Activated CD8-positive, alpha-beta T cell treated with anti-CD3 and anti-CD28 coated beads for 36 hours (primary cell): ENCODE measurements around the gene PDE6C. TPM values are rescaled to one million over a fixed set of nuclear protein-coding genes. Genes with fewer than 3 reads are reported as not detected.

Experiments
- ATAC-seq: fragments of 200-7000 bp; cut with Tn5 transposase; one replicate; pipeline ENCODE4 v1.10.0; 2021; ENCODE audit warnings: mild to moderate bottlenecking, moderate library complexity
- CTCF ChIA-PET: fragments of 350-600 bp; sonication (Branson Sonifier 250); formaldehyde crosslinking; loops from one replicate; lab custom pipeline; 2021; ENCODE audit warnings: antibody characterized with exemption; lab: Charles Lee
- POLR2A ChIA-PET: fragments of 350-600 bp; sonication (Branson Sonifier 250); formaldehyde crosslinking; loops from one replicate; lab custom pipeline; 2021; ENCODE audit warnings: antibody characterized with exemption; lab: Charles Lee
- DNase-seq: peaks from one replicate; pipeline ENCODE4 v3.0.0-alpha.2; 2020
- H3K27ac Mint-ChIP-seq: one replicate; pipeline ENCODE4 v1.8.0; 2021; ENCODE audit warnings: mild to moderate bottlenecking, mixed read lengths
- H3K27me3 Mint-ChIP-seq: one replicate; pipeline ENCODE4 v1.8.0; 2021; ENCODE audit warnings: mixed read lengths
- H3K36me3 Mint-ChIP-seq: one replicate; pipeline ENCODE4 v1.8.0; 2021; ENCODE audit warnings: low read depth, mixed read lengths
- H3K4me1 Mint-ChIP-seq: one replicate; pipeline ENCODE4 v1.8.0; 2021; ENCODE audit warnings: low read depth, mixed read lengths
- H3K4me3 Mint-ChIP-seq: one replicate; pipeline ENCODE4 v1.8.0; 2021; ENCODE audit warnings: mild to moderate bottlenecking, moderate library complexity, mixed read lengths
- H3K9me3 Mint-ChIP-seq: one replicate; pipeline ENCODE4 v1.8.0; 2021; ENCODE audit warnings: mixed read lengths
- intact Hi-C: fragments of 100-400 bp; cut with micrococcal nuclease; formaldehyde crosslinking; loops from one replicate; pipeline ENCODE4 v1.10.0; 2022
- total RNA-seq, 2 experiments: library from RNA; stranded (reverse); gene quantifications; one replicate each; pipeline ENCODE4 v1.2.3, GENCODE V29; 2021
- TF ChIP-seq, protein P1 (sequence below): fragments of 200-600 bp; IDR thresholded peaks from one replicate; pipeline ENCODE4 v1.8.0; 2022; ENCODE audit warnings: antibody characterized with exemption, mild to moderate bottlenecking

Gene PDE6C
- total RNA-seq, 2 experiments from 2014 or later: not detected

DNA sequence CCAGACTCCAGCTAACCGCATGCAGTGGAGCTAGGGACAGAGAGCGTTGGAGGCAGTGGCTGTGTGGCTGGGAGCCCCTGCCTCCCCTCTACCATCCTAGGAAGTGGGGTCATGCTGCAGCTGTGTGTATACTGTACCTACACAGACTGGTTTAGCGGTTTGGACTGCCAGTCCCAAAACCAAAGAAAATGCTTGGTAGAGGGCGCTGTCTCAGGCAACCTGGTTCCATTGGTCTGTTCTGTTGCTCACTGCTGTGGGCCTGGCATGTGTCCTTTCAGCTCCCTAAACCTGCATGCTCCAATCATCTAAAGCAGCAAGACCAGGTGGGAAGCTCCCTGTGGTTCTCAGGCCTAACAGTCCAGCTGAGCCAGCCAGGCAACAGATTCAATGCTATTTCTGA is 15.8 kb upstream of the PDE6C start:
- ATAC-seq (no peak), DNase-seq (no peak)
- Mint-ChIP-seq H3K36me3 (no peaks in the 10 kb centered on the region), H3K4me1 (no peaks in the 10 kb centered on the region), H3K4me3 (no peak overlapping the region), H3K9me3 (no peaks in the 10 kb centered on the region), H3K27me3 (peaks cover 6% of the 10 kb centered on the region), H3K27ac (no peak overlapping the region)
- TF ChIP-seq, protein P1, sequence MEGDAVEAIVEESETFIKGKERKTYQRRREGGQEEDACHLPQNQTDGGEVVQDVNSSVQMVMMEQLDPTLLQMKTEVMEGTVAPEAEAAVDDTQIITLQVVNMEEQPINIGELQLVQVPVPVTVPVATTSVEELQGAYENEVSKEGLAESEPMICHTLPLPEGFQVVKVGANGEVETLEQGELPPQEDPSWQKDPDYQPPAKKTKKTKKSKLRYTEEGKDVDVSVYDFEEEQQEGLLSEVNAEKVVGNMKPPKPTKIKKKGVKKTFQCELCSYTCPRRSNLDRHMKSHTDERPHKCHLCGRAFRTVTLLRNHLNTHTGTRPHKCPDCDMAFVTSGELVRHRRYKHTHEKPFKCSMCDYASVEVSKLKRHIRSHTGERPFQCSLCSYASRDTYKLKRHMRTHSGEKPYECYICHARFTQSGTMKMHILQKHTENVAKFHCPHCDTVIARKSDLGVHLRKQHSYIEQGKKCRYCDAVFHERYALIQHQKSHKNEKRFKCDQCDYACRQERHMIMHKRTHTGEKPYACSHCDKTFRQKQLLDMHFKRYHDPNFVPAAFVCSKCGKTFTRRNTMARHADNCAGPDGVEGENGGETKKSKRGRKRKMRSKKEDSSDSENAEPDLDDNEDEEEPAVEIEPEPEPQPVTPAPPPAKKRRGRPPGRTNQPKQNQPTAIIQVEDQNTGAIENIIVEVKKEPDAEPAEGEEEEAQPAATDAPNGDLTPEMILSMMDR: no peak
- ChIA-PET CTCF (no interaction called here), POLR2A (no interaction called here)
- intact Hi-C loops: no loop called here

DNA sequence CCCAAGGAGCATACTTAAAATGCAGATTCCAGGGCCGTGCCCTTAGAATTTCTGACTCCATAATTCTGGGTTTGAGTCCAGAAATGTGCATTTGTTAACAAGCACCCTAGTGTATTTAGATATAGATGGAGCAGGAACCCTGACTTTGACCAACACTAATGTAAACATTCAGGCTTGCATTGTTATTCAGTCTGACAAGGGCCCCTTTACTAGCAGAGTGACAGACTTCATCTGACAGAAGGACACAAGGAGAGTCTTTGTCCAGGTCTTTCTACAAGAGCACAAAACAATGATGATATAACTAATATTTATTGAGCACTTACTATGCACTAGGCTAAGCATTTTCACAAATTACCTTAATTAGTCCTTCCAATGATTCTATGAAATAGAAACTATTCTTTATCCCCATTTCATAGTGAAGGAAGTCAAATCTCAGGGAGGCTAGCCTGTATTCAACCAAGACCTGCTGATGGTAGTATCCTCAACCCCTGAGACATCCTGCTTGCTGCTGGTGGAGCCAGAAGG is 15.2 kb upstream of the PDE6C start:
- no peak overlapping the region for H3K4me3 Mint-ChIP-seq
- no peak overlapping the region for H3K27ac Mint-ChIP-seq
- ATAC-seq: no peak
- H3K27me3 Mint-ChIP-seq: peaks cover 12% of the 10 kb centered on the region
- intact Hi-C loops: no loop called here
- ChIA-PET POLR2A (no interaction called here), CTCF (no interaction called here)
- H3K4me1 Mint-ChIP-seq: no peaks in the 10 kb centered on the region
- DNase-seq: no peak
- no peaks in the 10 kb centered on the region for H3K9me3 Mint-ChIP-seq
- H3K36me3 Mint-ChIP-seq: no peaks in the 10 kb centered on the region
- TF ChIP-seq, protein P1: no peak

DNA sequence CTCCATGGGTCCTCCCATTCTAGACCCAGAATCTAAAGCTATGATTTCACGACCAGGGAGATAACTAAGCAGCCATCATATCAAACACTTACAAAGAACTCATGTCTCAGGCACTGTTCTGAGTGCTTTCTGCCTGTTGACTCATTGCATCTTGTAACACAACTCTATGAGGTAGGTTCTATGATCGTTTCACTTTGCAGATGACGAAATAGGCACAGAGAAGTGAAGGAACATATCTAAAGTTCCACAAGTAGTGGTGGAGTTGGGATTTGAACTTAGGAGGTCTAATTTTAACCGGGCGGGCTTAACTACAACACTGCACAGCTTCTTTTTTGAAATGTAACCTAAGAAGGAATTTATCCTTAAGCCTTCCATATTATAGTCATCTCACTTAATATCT is 14.2 kb upstream of the PDE6C start:
- Mint-ChIP-seq H3K9me3 (no peaks in the 10 kb centered on the region), H3K4me1 (no peaks in the 10 kb centered on the region), H3K27me3 (peaks cover 20% of the 10 kb centered on the region), H3K27ac (no peak overlapping the region), H3K36me3 (no peaks in the 10 kb centered on the region), H3K4me3 (no peak overlapping the region)
- ChIA-PET CTCF (no interaction called here), POLR2A (no interaction called here)
- DNase-seq (no peak), ATAC-seq (no peak)
- intact Hi-C loops: no loop called here
- TF ChIP-seq, protein P1: no peak

DNA sequence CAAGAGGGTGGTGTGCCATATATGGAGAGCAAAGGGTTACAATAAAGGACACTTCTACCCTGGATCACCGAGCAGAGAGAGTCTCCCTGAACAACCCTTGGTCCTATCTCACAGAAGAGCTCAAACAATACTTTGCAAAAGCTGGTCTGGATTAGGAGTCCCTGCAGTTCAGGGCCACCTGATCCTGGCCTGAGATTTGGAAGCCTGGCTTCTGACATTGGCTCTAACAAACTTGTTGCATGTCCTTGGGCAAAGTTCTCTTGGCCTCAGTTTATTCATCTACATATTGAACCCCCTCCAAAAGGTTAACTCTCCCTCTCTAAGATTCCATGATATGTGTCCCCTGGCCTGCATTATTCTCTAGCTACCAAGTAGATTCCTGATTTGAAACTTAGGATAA is 13.0 kb upstream of the PDE6C start:
- H3K4me3 Mint-ChIP-seq: no peak overlapping the region
- TF ChIP-seq, protein P1: no peak
- H3K4me1 Mint-ChIP-seq: no peaks in the 10 kb centered on the region
- ChIA-PET POLR2A (no interaction called here), CTCF (no interaction called here)
- ATAC-seq (no peak), DNase-seq (no peak)
- no peak overlapping the region for H3K27ac Mint-ChIP-seq
- H3K27me3 Mint-ChIP-seq: peaks cover 26% of the 10 kb centered on the region
- intact Hi-C loops: no loop called here
- no peaks in the 10 kb centered on the region for H3K36me3 Mint-ChIP-seq
- no peaks in the 10 kb centered on the region for H3K9me3 Mint-ChIP-seq

DNA sequence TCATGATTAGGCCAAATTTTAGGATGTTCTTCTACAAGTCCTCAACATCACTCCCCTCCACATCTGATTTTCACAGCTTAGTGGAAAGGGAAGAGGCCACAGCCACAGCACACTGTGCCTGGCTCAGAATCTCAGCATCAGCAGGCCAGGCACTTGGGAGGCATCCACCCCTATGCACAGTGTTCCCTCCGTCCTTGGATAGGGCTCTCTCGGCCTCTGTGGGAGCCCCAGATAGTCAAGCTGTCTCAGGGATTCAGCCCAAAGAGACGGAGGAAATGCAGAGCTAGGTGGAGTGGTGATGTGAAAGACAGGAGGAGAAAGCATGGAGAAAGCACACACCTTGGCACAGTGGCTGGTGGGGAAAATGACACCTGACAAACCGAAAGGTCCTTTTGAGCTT is 12.6 kb upstream of the PDE6C start:
- no peak overlapping the region for H3K27ac Mint-ChIP-seq
- ChIA-PET POLR2A (no interaction called here), CTCF (no interaction called here)
- H3K4me1 Mint-ChIP-seq: no peaks in the 10 kb centered on the region
- H3K36me3 Mint-ChIP-seq: no peaks in the 10 kb centered on the region
- intact Hi-C loops: no loop called here
- H3K27me3 Mint-ChIP-seq: peaks cover 26% of the 10 kb centered on the region
- TF ChIP-seq, protein P1: no peak
- no peak for ATAC-seq
- no peaks in the 10 kb centered on the region for H3K9me3 Mint-ChIP-seq
- no peak overlapping the region for H3K4me3 Mint-ChIP-seq
- no peak for DNase-seq
